Testis (tissue), 3 donors: ENCODE data around the gene CYP4F8. TPM values are rescaled to one million over a fixed set of nuclear protein-coding genes. Genes with fewer than 3 reads are reported as not detected.

ENCODE experiments used
- polyA plus RNA-seq: library from polyadenylated mRNA; stranded (reverse); fragments of 350-450 nt; fragmentation: Illumina TruSeq; extraction: RNeasy Lipid Tissue Mini Kit (QIAGEN cat#74804); gene quantifications from one replicate; pipeline ENCODE4 v1.2.3, GENCODE V29; 2014; ENCODE audit warnings: low read depth, low replicate concordance; ENCODE audit not compliant: insufficient read depth
- small RNA-seq, 2 donors: library from RNA; depleted of rRNA; stranded (forward); fragments of <200 nt; gene quantifications; one replicate each; pipeline ENCODE3, GENCODE V24; 2016
- total RNA-seq, 2 donors: library from RNA; depleted of rRNA; stranded (reverse); fragments of >200 nt; gene quantifications; one replicate each; pipeline ENCODE4 v1.2.3, GENCODE V29; 2016

The CYP4F8 gene
- total and polyA plus RNA-seq, 3 donors from 2014 or later: 0.17 to 0.71 (median 0.31) TPM

Small RNA genes lying within 50 kb of the gene (small RNA-seq; reads per million reads assigned to genes)
- 0 reads per million in 2 donors for gene AD000091.1

Other genes starting within 250 kb of the CYP4F8 start
- 10 to 100 TPM; 44.0 to 46.3 TPM for gene AKAP8, start 235.4 kb upstream of the CYP4F8 start, total RNA-seq
- gene AKAP8, start 235.4 kb upstream of the CYP4F8 start, polyA plus RNA-seq: 20.1 TPM
- 100 to 1,000 TPM; 334 to 399 TPM for gene AKAP8L, start 196.2 kb upstream of the CYP4F8 start, total RNA-seq
- 131 TPM for gene AKAP8L, start 196.2 kb upstream of the CYP4F8 start, polyA plus RNA-seq
- gene WIZ, start 165.3 kb upstream of the CYP4F8 start, total RNA-seq: 100 to 1,000 TPM; 109 to 118 TPM
- 66.2 TPM for gene WIZ, start 165.3 kb upstream of the CYP4F8 start, polyA plus RNA-seq
- 1 to 10 TPM; 1.4 to 2.7 TPM for gene RASAL3, start 150.7 kb upstream of the CYP4F8 start, total RNA-seq
- gene RASAL3, start 150.7 kb upstream of the CYP4F8 start, polyA plus RNA-seq: 2.0 TPM
- 10 to 100 TPM; 43.7 to 44.4 TPM for gene PGLYRP2, start 135.7 kb upstream of the CYP4F8 start, total RNA-seq
- 27.8 TPM for gene PGLYRP2, start 135.7 kb upstream of the CYP4F8 start, polyA plus RNA-seq
- 1 to 10 TPM; 2.1 to 5.8 TPM for gene CYP4F22, start 106.7 kb upstream of the CYP4F8 start, total RNA-seq
- 2.5 TPM for gene CYP4F22, start 106.7 kb upstream of the CYP4F8 start, polyA plus RNA-seq
- 1 to 10 TPM in 1 of 2 donors, under 1 TPM in 1; 0.74 to 1.0 TPM for gene CYP4F3, start 25.7 kb downstream of the CYP4F8 start, total RNA-seq
- 1.4 TPM for gene CYP4F3, start 25.7 kb downstream of the CYP4F8 start, polyA plus RNA-seq
- 1 to 10 TPM; 4.2 to 7.2 TPM for gene CYP4F12, start 57.9 kb downstream of the CYP4F8 start, total RNA-seq
- 1.2 TPM for gene CYP4F12, start 57.9 kb downstream of the CYP4F8 start, polyA plus RNA-seq
- gene OR10H2, start 112.8 kb downstream of the CYP4F8 start, total RNA-seq: not detected
- not detected for gene OR10H2, start 112.8 kb downstream of the CYP4F8 start, polyA plus RNA-seq
- not detected for gene OR10H3, start 122.8 kb downstream of the CYP4F8 start, total RNA-seq
- not detected for gene OR10H3, start 122.8 kb downstream of the CYP4F8 start, polyA plus RNA-seq
- under 1 TPM; 0.06 to 0.16 TPM for gene OR10H5, start 172.4 kb downstream of the CYP4F8 start, total RNA-seq
- 0.11 TPM for gene OR10H5, start 172.4 kb downstream of the CYP4F8 start, polyA plus RNA-seq
- under 1 TPM; 0.25 to 0.39 TPM for gene OR10H1, start 200.4 kb downstream of the CYP4F8 start, total RNA-seq
- 0.20 TPM for gene OR10H1, start 200.4 kb downstream of the CYP4F8 start, polyA plus RNA-seq